Measurements from ENCODE around the gene DECR2. TPM values are rescaled to one million over a fixed set of nuclear protein-coding genes. Genes with fewer than 3 reads are reported as not detected.
"Not testable (repeated sequence)": the region's sequence is repeated elsewhere in the genome, so short reads cannot be mapped to it uniquely, and the experiment has no call there.

The DECR2 gene
- total RNA-seq, 4 donors from 2014 or later, result 13.6 to 19.6 (median 17.0) TPM

- H3K27ac ChIP-seq, result no peak overlapping the region
- no peaks in the 10 kb centered on the region for H3K27me3 ChIP-seq
- DNase-seq, result no peak
- peaks cover 0 to 66% (median 11%) of the 10 kb centered on the region in 3 donors for H3K36me3 ChIP-seq
- no peak for TF ChIP-seq POLR2A (IDR thresholded peaks at IDR 0.05)
- TF ChIP-seq, protein P1, sequence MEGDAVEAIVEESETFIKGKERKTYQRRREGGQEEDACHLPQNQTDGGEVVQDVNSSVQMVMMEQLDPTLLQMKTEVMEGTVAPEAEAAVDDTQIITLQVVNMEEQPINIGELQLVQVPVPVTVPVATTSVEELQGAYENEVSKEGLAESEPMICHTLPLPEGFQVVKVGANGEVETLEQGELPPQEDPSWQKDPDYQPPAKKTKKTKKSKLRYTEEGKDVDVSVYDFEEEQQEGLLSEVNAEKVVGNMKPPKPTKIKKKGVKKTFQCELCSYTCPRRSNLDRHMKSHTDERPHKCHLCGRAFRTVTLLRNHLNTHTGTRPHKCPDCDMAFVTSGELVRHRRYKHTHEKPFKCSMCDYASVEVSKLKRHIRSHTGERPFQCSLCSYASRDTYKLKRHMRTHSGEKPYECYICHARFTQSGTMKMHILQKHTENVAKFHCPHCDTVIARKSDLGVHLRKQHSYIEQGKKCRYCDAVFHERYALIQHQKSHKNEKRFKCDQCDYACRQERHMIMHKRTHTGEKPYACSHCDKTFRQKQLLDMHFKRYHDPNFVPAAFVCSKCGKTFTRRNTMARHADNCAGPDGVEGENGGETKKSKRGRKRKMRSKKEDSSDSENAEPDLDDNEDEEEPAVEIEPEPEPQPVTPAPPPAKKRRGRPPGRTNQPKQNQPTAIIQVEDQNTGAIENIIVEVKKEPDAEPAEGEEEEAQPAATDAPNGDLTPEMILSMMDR (IDR thresholded peaks at IDR 0.05), result no peak
- 83% methylated on average over 1 of the region's 9 CpGs; no CpG with 5 or more reads in 1 of the 2 donors for WGBS, 2 donors
- no peak overlapping the region for H3K4me3 ChIP-seq
- H3K4me1 ChIP-seq, result peaks cover 11 to 28% (median 18%) of the 10 kb centered on the region in 3 donors
- intact Hi-C loops (cut with DNase I), result no loop called here
- no peaks in the 10 kb centered on the region for H3K9me3 ChIP-seq
Observed at GRCh38 chr16:374616-374926, 27.1 kb upstream of the DECR2 start.

DNA sequence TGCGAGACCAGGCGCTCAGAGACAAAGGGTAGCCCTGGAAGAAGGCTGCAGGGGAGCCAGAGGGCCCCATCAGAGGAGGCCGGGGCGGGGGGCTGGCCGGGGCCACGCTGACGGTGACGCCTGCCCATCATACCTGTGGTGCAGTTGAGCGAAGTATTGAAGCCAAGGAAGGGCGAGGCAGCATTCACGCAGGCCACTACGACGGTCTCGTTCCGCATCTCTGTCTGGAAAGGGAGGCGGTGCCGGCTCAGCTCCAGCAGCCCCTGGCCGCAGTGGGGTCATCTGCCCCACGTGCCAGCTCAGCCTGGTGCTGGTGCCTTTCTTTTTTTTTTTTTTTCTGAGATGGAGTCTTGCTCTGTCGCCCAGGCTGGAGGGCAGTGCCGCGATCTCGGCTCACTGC, 26.5 kb upstream of the DECR2 start:
- Histone ChIP-seq H3K9me3 (no peaks in the 10 kb centered on the region), H3K27ac (no peak overlapping the region), H3K4me1 (peaks cover 12 to 28% (median 19%) of the 10 kb centered on the region in 3 donors), H3K27me3 (no peaks in the 10 kb centered on the region), H3K4me3 (no peak overlapping the region), H3K36me3 (peaks cover 0 to 66% (median 11%) of the 10 kb centered on the region in 3 donors)
- intact Hi-C loops (cut with DNase I), result no loop called here
- TF ChIP-seq POLR2A (IDR thresholded peaks at IDR 0.05), result no peak
- TF ChIP-seq, protein P1 (IDR thresholded peaks at IDR 0.05), result no peak
- no peak for DNase-seq
- 91 to 100% methylated on average over 2 to 21 of the region's 23 CpGs for WGBS, 2 donors

- no peak for TF ChIP-seq POLR2A (IDR thresholded peaks at IDR 0.05)
- TF ChIP-seq, protein P1 (IDR thresholded peaks at IDR 0.05), result no peak
- no peaks in the 10 kb centered on the region for H3K27me3 ChIP-seq
- H3K4me1 ChIP-seq, result peaks cover 15 to 30% (median 22%) of the 10 kb centered on the region in 3 donors
- no peak overlapping the region for H3K27ac ChIP-seq
- no peak for DNase-seq
- no peak overlapping the region for H3K4me3 ChIP-seq
- intact Hi-C loops (cut with DNase I), result no loop called here
- H3K9me3 ChIP-seq, result no peaks in the 10 kb centered on the region
- WGBS, 2 donors, result 97% methylated on average over 19 of the region's 44 CpGs; no CpG with 5 or more reads in 1 of the 2 donors
- H3K36me3 ChIP-seq, result peaks cover 0 to 66% (median 11%) of the 10 kb centered on the region in 3 donors
Observed at GRCh38 chr16:375927-376816, 25.5 kb upstream of the DECR2 start.

GRCh38 chr16:376817-377418, 24.8 kb upstream of the DECR2 start:
- Histone ChIP-seq H3K36me3 (peaks cover 0 to 59% (median 11%) of the 10 kb centered on the region in 3 donors), H3K9me3 (no peaks in the 10 kb centered on the region), H3K4me3 (no peak overlapping the region), H3K27ac (no peak overlapping the region), H3K27me3 (no peaks in the 10 kb centered on the region), H3K4me1 (peaks cover 14 to 29% (median 24%) of the 10 kb centered on the region in 3 donors)
- TF ChIP-seq, protein P1 (IDR thresholded peaks at IDR 0.05), result no peak
- no peak for TF ChIP-seq POLR2A (IDR thresholded peaks at IDR 0.05)
- DNase-seq, result no peak
- intact Hi-C loops (cut with DNase I), result no loop called here
- WGBS, 2 donors, result 89 to 94% methylated on average over 7 to 12 of the region's 26 CpGs

GRCh38 chr16:377419-377951, 24.2 kb upstream of the DECR2 start:
- no peaks in the 10 kb centered on the region for H3K9me3 ChIP-seq
- H3K36me3 ChIP-seq, result peaks cover 0 to 54% (median 11%) of the 10 kb centered on the region in 3 donors
- H3K4me1 ChIP-seq, result peaks cover 14 to 34% (median 27%) of the 10 kb centered on the region in 3 donors
- intact Hi-C loops (cut with DNase I), result no loop called here
- no peak overlapping the region for H3K4me3 ChIP-seq
- no peaks in the 10 kb centered on the region for H3K27me3 ChIP-seq
- no peak for TF ChIP-seq POLR2A (IDR thresholded peaks at IDR 0.05)
- TF ChIP-seq, protein P1 (IDR thresholded peaks at IDR 0.05), result no peak
- no peak overlapping the region for H3K27ac ChIP-seq
- no peak for DNase-seq
- 71 to 81% methylated on average over 6 to 7 of the region's 42 CpGs for WGBS, 2 donors

DNA sequence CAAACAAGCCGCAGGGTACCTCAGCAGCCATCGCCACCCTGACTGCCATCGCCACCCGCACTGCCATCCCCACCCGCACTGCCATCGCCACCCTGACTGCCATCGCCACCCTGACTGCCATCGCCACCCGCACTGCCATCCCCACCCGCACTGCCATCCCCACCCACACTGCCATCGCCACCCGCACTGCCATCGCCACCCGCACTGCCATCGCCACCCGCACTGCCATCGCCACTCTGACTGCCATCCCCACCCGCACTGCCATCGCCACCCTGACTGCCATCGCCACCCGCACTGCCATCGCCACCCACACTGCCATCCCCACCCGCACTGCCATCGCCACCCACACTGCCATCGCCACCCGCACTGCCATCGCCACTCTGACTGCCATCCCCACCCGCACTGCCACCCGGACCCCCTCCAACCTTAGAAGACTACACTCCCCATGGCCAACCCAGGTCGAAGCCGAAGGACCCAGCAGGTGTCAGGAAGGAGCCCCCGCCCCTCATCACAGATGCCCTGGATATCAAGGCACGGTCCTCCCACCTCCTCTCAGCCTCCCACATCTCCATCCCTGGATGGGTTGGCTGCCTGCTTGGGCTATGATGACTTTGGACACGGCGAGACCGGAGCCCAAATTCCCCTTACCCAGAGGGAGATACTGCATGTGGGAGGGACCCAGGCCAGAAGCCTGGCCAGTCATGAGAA, 23.4 kb upstream of the DECR2 start:
- peaks cover 0 to 47% (median 11%) of the 10 kb centered on the region in 3 donors for H3K36me3 ChIP-seq
- intact Hi-C loops (cut with DNase I); H3K9me3 ChIP-seq; H3K4me3 ChIP-seq; DNase-seq; H3K27me3 ChIP-seq; H3K27ac ChIP-seq: not testable (repeated sequence)
- peaks cover 22 to 42% (median 35%) of the 10 kb centered on the region in 3 donors for H3K4me1 ChIP-seq
- whole genome bisulfite sequencing, 2 donors, result 93 to 98% methylated on average over 11 to 31 of the region's 36 CpGs
